Subcutaneous abdominal adipose tissue (tissue), 5 donors: Measurements from ENCODE around the gene ACY1.

Source experiments
- H3K27ac ChIP-seq: one replicate; pipeline ENCODE4 v1.7.0; 2013; ENCODE audit warnings: low read depth, mild to moderate bottlenecking, inconsistent platforms, low read length, moderate library complexity
- H3K27me3 ChIP-seq, 5 donors: one replicate each; pipeline ENCODE4 v1.7.0; 2013; ENCODE audit warnings: low read length in 5 of 5, inconsistent platforms in 1 of 5; ENCODE audit not compliant: control insufficient read depth in 5 of 5, insufficient read depth in 4 of 5
- H3K36me3 ChIP-seq, 5 donors: one replicate each; pipeline ENCODE4 v1.7.0; 2013; ENCODE audit warnings: low read length in 5 of 5; ENCODE audit not compliant: control insufficient read depth in 5 of 5, insufficient read depth in 5 of 5
- H3K4me1 ChIP-seq, 5 donors: one replicate each; pipeline ENCODE4 v1.7.0; 2013; ENCODE audit warnings: low read length in 5 of 5, mild to moderate bottlenecking in 3 of 5, moderate library complexity in 1 of 5; ENCODE audit not compliant: control insufficient read depth in 5 of 5, insufficient read depth in 5 of 5
- H3K4me3 ChIP-seq, 5 donors: one replicate each; pipeline ENCODE4 v1.7.0; 2013; ENCODE audit warnings: low read length in 5 of 5, low read depth in 1 of 5
- H3K9ac ChIP-seq, 5 donors: one replicate each; pipeline ENCODE4 v1.7.0; 2013; ENCODE audit warnings: low read length in 5 of 5, mild to moderate bottlenecking in 4 of 5, moderate library complexity in 3 of 5
- H3K9me3 ChIP-seq, 5 donors: one replicate each; pipeline ENCODE4 v1.7.0; 2013; ENCODE audit warnings: low read length in 5 of 5; ENCODE audit not compliant: control insufficient read depth in 5 of 5
- donor health status: healthy.
- donor health status: healthy.
- donor health status: healthy.
- donor health status: healthy.
- donor health status: healthy.

ACY1 gene

GRCh38 chr3:51974277-51974962 lies 8.9 kb upstream of the ACY1 start:
- Histone ChIP-seq H3K9me3 (no peaks in the 10 kb centered on the region), H3K27me3 (no peaks in the 10 kb centered on the region), H3K9ac (peak overlapping the region in 4 of 5 donors; percentile 79 to 92 (median 90)), H3K4me3 (peak overlapping the region; percentile 73 to 79 (median 75)), H3K36me3 (peaks cover 0 to 9% (median 2%) of the 10 kb centered on the region in 5 donors), H3K4me1 (peaks cover 4 to 34% (median 30%) of the 10 kb centered on the region in 5 donors), H3K27ac (peak overlapping the region; percentile 89)

GRCh38 chr3:51974963-51975851 lies 8.1 kb upstream of the ACY1 start, which contains the start of gene ABHD14A:
TSS of gene ABHD14A (plus strand) at chr3:51975064. CDS start at chr3:51975136, 72 bp downstream.
- peaks cover 4 to 34% (median 30%) of the 10 kb centered on the region in 5 donors for H3K4me1 ChIP-seq
- no peaks in the 10 kb centered on the region for H3K9me3 ChIP-seq
- H3K9ac ChIP-seq: peak within 1 kb of the TSS in 4 of 5 donors; percentile 79 to 92 (median 90)
- H3K4me3 ChIP-seq: peak within 1 kb of the TSS; percentile 73 to 94 (median 77)
- peaks cover 0 to 6% (median 2%) of the 10 kb centered on the region in 5 donors for H3K36me3 ChIP-seq
- H3K27me3 ChIP-seq: no peaks in the 10 kb centered on the region
- peak within 1 kb of the TSS; percentile 89 for H3K27ac ChIP-seq

GRCh38 chr3:51975852-51976549 lies 7.3 kb upstream of the ACY1 start:
- Histone ChIP-seq H3K27ac (peak overlapping the region; percentile 46), H3K4me1 (peaks cover 4 to 40% (median 30%) of the 10 kb centered on the region in 5 donors), H3K9ac (no peak overlapping the region), H3K36me3 (peaks cover 0 to 11% (median 2%) of the 10 kb centered on the region in 5 donors), H3K9me3 (no peaks in the 10 kb centered on the region), H3K27me3 (no peaks in the 10 kb centered on the region), H3K4me3 (peak overlapping the region; percentile 73 to 94 (median 77))

- Histone ChIP-seq H3K27ac (no peak overlapping the region), H3K4me1 (peaks cover 8 to 51% (median 39%) of the 10 kb centered on the region in 5 donors), H3K9ac (no peak overlapping the region), H3K4me3 (no peak overlapping the region), H3K36me3 (peaks cover 0 to 6% (median 0%) of the 10 kb centered on the region in 5 donors), H3K27me3 (no peaks in the 10 kb centered on the region), H3K9me3 (no peaks in the 10 kb centered on the region)
Observed at GRCh38 chr3:51977446-51978142, 5.7 kb upstream of the ACY1 start.

GRCh38 chr3:51978143-51978502 lies 5.2 kb upstream of the ACY1 start:
- Histone ChIP-seq H3K4me3 (no peak overlapping the region), H3K27me3 (no peaks in the 10 kb centered on the region), H3K27ac (no peak overlapping the region), H3K36me3 (peaks cover 0 to 6% (median 0%) of the 10 kb centered on the region in 5 donors), H3K9me3 (no peaks in the 10 kb centered on the region), H3K9ac (no peak overlapping the region), H3K4me1 (peaks cover 8 to 52% (median 42%) of the 10 kb centered on the region in 5 donors)

GRCh38 chr3:51980253-51980652 lies 3.1 kb upstream of the ACY1 start:
- Histone ChIP-seq H3K9ac (peak overlapping the region in 1 of 5 donors; percentile 37), H3K27ac (no peak overlapping the region), H3K9me3 (no peaks in the 10 kb centered on the region), H3K36me3 (peaks cover 0 to 6% (median 0%) of the 10 kb centered on the region in 5 donors), H3K4me1 (peaks cover 4 to 51% (median 33%) of the 10 kb centered on the region in 5 donors), H3K27me3 (no peaks in the 10 kb centered on the region), H3K4me3 (no peak overlapping the region)

GRCh38 chr3:51982352-51982837 lies 940 bp upstream of the ACY1 start:
- Histone ChIP-seq H3K9ac (peak overlapping the region; percentile 43 to 89 (median 75)), H3K4me3 (peak overlapping the region; percentile 62 to 81 (median 70)), H3K36me3 (peaks cover 0 to 6% (median 0%) of the 10 kb centered on the region in 5 donors), H3K4me1 (peaks cover 4 to 41% (median 23%) of the 10 kb centered on the region in 5 donors), H3K27ac (peak overlapping the region; percentile 92), H3K9me3 (no peaks in the 10 kb centered on the region), H3K27me3 (no peaks in the 10 kb centered on the region)

- H3K4me1 ChIP-seq: peaks cover 4 to 43% (median 25%) of the 10 kb centered on the region in 5 donors
- peak overlapping the region; percentile 92 for H3K27ac ChIP-seq
- H3K4me3 ChIP-seq: peak overlapping the region; percentile 41 to 74 (median 68)
- H3K9ac ChIP-seq: peak overlapping the region; percentile 10 to 89 (median 78)
- H3K9me3 ChIP-seq: no peaks in the 10 kb centered on the region
- H3K36me3 ChIP-seq: peaks cover 0 to 6% (median 2%) of the 10 kb centered on the region in 5 donors
- H3K27me3 ChIP-seq: no peaks in the 10 kb centered on the region
Observed at GRCh38 chr3:51983578-51984268, 388 bp downstream of the ACY1 start.
